HEK293 (cell line): ENCODE measurements around the gene CSPG4.
"Not testable (repeated sequence)": the region's sequence is repeated elsewhere in the genome, so short reads cannot be mapped to it uniquely, and the experiment has no call there.

Source experiments
- CTCF ChIA-PET: fragments of 350-600 bp; formaldehyde crosslinking; extraction: SDS; loops from one replicate; lab custom pipeline; 2021; ENCODE audit warnings: antibody characterized with exemption; lab: Yijun Ruan, JAX
- POLR2A ChIA-PET: fragments of 300-600 bp; formaldehyde crosslinking; extraction: SDS; loops from one replicate; lab custom pipeline; 2020; ENCODE audit warnings: antibody characterized with exemption, inconsistent platforms; lab: Yijun Ruan, JAX
- H3K27ac ChIP-seq: fragments of 200-500 bp; sonication (Bioruptor generic); 2 replicates; pipeline ENCODE4 v1.5.1; 2014; ENCODE audit warnings: low read depth, low read length, control low read depth, inconsistent platforms; ENCODE audit errors: extremely low read depth
- H3K36me3 ChIP-seq, 2 experiments: fragments of 200-500 bp in 1 of 2; sonication (Bioruptor generic) in 1 of 2; 1 replicate in 1 of 2; 2 replicates in 1 of 2; pipeline ENCODE4 v1.5.1; 2014 to 2017; ENCODE audit warnings: inconsistent platforms in 2 of 2, low read length in 2 of 2; ENCODE audit not compliant: control insufficient read depth in 2 of 2, insufficient read depth in 1 of 2
- H3K4me1 ChIP-seq: fragments of 200-500 bp; sonication (Bioruptor generic); 2 replicates; pipeline ENCODE4 v1.5.1; 2014; ENCODE audit warnings: mild to moderate bottlenecking, low read length, inconsistent platforms; ENCODE audit not compliant: control insufficient read depth, insufficient read depth
- H3K4me3 ChIP-seq: 2 replicates; pipeline ENCODE4 v1.5.1; 2011; ENCODE audit warnings: low read depth, mild to moderate bottlenecking, control low read depth, low read length, moderate library complexity
- H3K9me3 ChIP-seq: fragments of 200-500 bp; sonication (Bioruptor generic); 2 replicates; pipeline ENCODE4 v1.5.1; 2014; ENCODE audit warnings: low read depth, low read length, inconsistent platforms; ENCODE audit not compliant: control insufficient read depth, insufficient read depth
- CTCF ChIP-seq: fragments of 450-650 bp; formaldehyde crosslinking; IDR thresholded peaks from 2 replicates; pipeline ENCODE4 v1.5.1; 2016; ENCODE audit warnings: missing biosample characterization, missing genetic modification characterization
- EGR2 ChIP-seq: fragments of 450-650 bp; formaldehyde crosslinking; IDR thresholded peaks from 2 replicates; pipeline ENCODE4 v1.5.1; 2016; ENCODE audit warnings: low read depth, missing biosample characterization, missing genetic modification characterization
- GLIS1 ChIP-seq: fragments of 450-650 bp; formaldehyde crosslinking; IDR thresholded peaks from 2 replicates; pipeline ENCODE4 v1.5.1; 2016; ENCODE audit warnings: missing biosample characterization, missing genetic modification characterization
- OSR2 ChIP-seq: fragments of 450-650 bp; formaldehyde crosslinking; IDR thresholded peaks from 2 replicates; pipeline ENCODE4 v1.5.1; 2016; ENCODE audit warnings: missing biosample characterization, missing genetic modification characterization
- PRDM1 ChIP-seq: fragments of 450-650 bp; formaldehyde crosslinking; IDR thresholded peaks from 2 replicates; pipeline ENCODE4; 2016; ENCODE audit warnings: missing biosample characterization, missing genetic modification characterization
- SCRT1 ChIP-seq: fragments of 450-650 bp; formaldehyde crosslinking; IDR thresholded peaks from 2 replicates; pipeline ENCODE4 v1.5.1; 2016; ENCODE audit warnings: missing biosample characterization, missing genetic modification characterization, borderline replicate concordance
- ZBTB1 ChIP-seq: fragments of 450-650 bp; formaldehyde crosslinking; IDR thresholded peaks from 2 replicates; pipeline ENCODE4 v1.5.1; 2016; ENCODE audit warnings: missing biosample characterization, missing genetic modification characterization
- ZFHX2 ChIP-seq: fragments of 450-650 bp; formaldehyde crosslinking; conservative IDR thresholded peaks from 2 replicates; pipeline ENCODE4 v1.5.1; 2016; ENCODE audit warnings: missing biosample characterization, missing genetic modification characterization
- ZFP37 ChIP-seq: fragments of 450-650 bp; formaldehyde crosslinking; IDR thresholded peaks from 2 replicates; pipeline ENCODE4 v1.5.1; 2016; ENCODE audit warnings: missing biosample characterization, missing genetic modification characterization
- ZNF302 ChIP-seq: fragments of 450-650 bp; formaldehyde crosslinking; IDR thresholded peaks from 2 replicates; pipeline ENCODE4 v1.5.1; 2016; ENCODE audit warnings: missing biosample characterization, missing genetic modification characterization, low read depth
- ZNF561 ChIP-seq: fragments of 450-650 bp; IDR thresholded peaks from 2 replicates; pipeline ENCODE4 v1.5.1; 2018; ENCODE audit warnings: missing biosample characterization, missing genetic modification characterization, borderline replicate concordance
- ZNF585B ChIP-seq: fragments of 450-650 bp; formaldehyde crosslinking; IDR thresholded peaks from 2 replicates; pipeline ENCODE4 v1.5.1; 2016; ENCODE audit warnings: missing biosample characterization, missing genetic modification characterization
- ZNF596 ChIP-seq: fragments of 450-650 bp; IDR thresholded peaks from 2 replicates; pipeline ENCODE4 v1.5.0; 2018; ENCODE audit warnings: missing biosample characterization, mild to moderate bottlenecking, missing genetic modification characterization, moderate library complexity
- ZNF621 ChIP-seq: fragments of 450-650 bp; formaldehyde crosslinking; IDR thresholded peaks from 2 replicates; pipeline ENCODE4 v1.5.1; 2017; ENCODE audit warnings: missing biosample characterization, missing genetic modification characterization
- ZNF768 ChIP-seq: fragments of 450-650 bp; formaldehyde crosslinking; IDR thresholded peaks from 2 replicates; pipeline ENCODE4 v1.5.1; 2018; ENCODE audit warnings: missing biosample characterization, mild to moderate bottlenecking, missing genetic modification characterization
- TF ChIP-seq, protein P1 (sequence below): fragments of 450-650 bp; formaldehyde crosslinking; IDR thresholded peaks from 2 replicates; pipeline ENCODE4 v1.5.1; 2017; ENCODE audit warnings: missing biosample characterization, missing genetic modification characterization

The CSPG4 gene

GRCh38 chr15:75732177-75732808 lies 19.6 kb upstream of the CSPG4 start (continued):
- TF ChIP-seq ZNF302 = no peak
- TF ChIP-seq ZNF768 (tag by site-specific recombination) = peak; percentile 85; the same call in 1 of the 2 replicates
- no peak for TF ChIP-seq ZNF621 (tag by site-specific recombination)
- no peak for TF ChIP-seq ZBTB1
- TF ChIP-seq SCRT1 = no peak

GRCh38 chr15:75731248-75732151 lies 18.9 kb upstream of the CSPG4 start:
- no peaks in the 10 kb centered on the region for H3K4me1 ChIP-seq
- no peak overlapping the region for H3K27ac ChIP-seq
- CTCF ChIA-PET = interaction anchor here (0.6 kb wide), 1 partner anchor 282 kb away, joined by 3 read pairs; no protein-coding TSS in a partner anchor
- TF ChIP-seq EGR2 (tag by site-specific recombination) (peak; percentile 92), ZFP37 (tag by site-specific recombination) (no peak), ZFHX2 (tag by site-specific recombination) (peak; percentile 91), ZNF561 (tag by site-specific recombination) (no peak), ZNF596 (tag by site-specific recombination) (peak; percentile 57; the same call in 1 of the 2 replicates), PRDM1 (peak; percentile 43; the same call in 1 of the 2 replicates), ZNF585B (0 out of 2 replicates have a peak, but pooled peaks have one; percentile 19), CTCF (tag by site-specific recombination) (peak; percentile 15; the same call in 1 of the 2 replicates), OSR2 (tag by site-specific recombination) (no peak)
- TF ChIP-seq, protein P1, sequence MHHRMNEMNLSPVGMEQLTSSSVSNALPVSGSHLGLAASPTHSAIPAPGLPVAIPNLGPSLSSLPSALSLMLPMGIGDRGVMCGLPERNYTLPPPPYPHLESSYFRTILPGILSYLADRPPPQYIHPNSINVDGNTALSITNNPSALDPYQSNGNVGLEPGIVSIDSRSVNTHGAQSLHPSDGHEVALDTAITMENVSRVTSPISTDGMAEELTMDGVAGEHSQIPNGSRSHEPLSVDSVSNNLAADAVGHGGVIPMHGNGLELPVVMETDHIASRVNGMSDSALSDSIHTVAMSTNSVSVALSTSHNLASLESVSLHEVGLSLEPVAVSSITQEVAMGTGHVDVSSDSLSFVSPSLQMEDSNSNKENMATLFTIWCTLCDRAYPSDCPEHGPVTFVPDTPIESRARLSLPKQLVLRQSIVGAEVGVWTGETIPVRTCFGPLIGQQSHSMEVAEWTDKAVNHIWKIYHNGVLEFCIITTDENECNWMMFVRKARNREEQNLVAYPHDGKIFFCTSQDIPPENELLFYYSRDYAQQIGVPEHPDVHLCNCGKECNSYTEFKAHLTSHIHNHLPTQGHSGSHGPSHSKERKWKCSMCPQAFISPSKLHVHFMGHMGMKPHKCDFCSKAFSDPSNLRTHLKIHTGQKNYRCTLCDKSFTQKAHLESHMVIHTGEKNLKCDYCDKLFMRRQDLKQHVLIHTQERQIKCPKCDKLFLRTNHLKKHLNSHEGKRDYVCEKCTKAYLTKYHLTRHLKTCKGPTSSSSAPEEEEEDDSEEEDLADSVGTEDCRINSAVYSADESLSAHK = peak; percentile 58; the same call in 1 of the 2 replicates
- H3K4me3 ChIP-seq = no peak overlapping the region
- H3K9me3 ChIP-seq = no peaks in the 10 kb centered on the region
- H3K36me3 ChIP-seq = no peaks in the 10 kb centered on the region
- POLR2A ChIA-PET = no interaction called here

- not testable (repeated sequence) for H3K27ac ChIP-seq, H3K36me3 ChIP-seq, H3K9me3 ChIP-seq, H3K4me1 ChIP-seq, H3K4me3 ChIP-seq
- ChIA-PET POLR2A (interaction anchor here (1.3 kb wide), 1 partner anchor 8 kb away, joined by 3 read pairs; no protein-coding TSS in a partner anchor), CTCF (interaction anchor here (0.8 to 3.5 kb wide), 3 partner anchors 44 to 191 kb away, joined by 4 to 53 read pairs (median 5); no protein-coding TSS in a partner anchor)
- TF ChIP-seq GLIS1 = 0 out of 2 replicates have a peak, but pooled peaks have one; percentile 26
These were observed 18.0 kb upstream of the CSPG4 start for GRCh38 chr15:75730376-75731247.
